Fibroblast of villous mesenchyme (primary cell): ENCODE data around the gene SPOUT1. TPM values are rescaled to one million over a fixed set of nuclear protein-coding genes. Genes with fewer than 3 reads are reported as not detected.
"Not testable (repeated sequence)": the region's sequence is repeated elsewhere in the genome, so short reads cannot be mapped to it uniquely, and the experiment has no call there.

ENCODE experiments used
- DNase-seq: peaks from one replicate; pipeline ENCODE4 v3.0.0-alpha.2; 2010; ENCODE audit warnings: low read depth
- H3K4me3 ChIP-seq: 2 replicates; pipeline ENCODE4 v1.5.1; 2011; ENCODE audit warnings: low read depth, mild to moderate bottlenecking, low read length
- total RNA-seq: library from RNA; depleted of rRNA; stranded (reverse); fragments of >200 nt; gene quantifications from 2 replicates; pipeline ENCODE4 v1.2.3, GENCODE V29; 2012
- TF ChIP-seq, protein P1 (sequence below): IDR thresholded peaks from 2 replicates; pipeline ENCODE4 v1.5.1; 2012; ENCODE audit warnings: low read depth, mild to moderate bottlenecking, low read length; ENCODE audit not compliant: insufficient read depth

Gene SPOUT1
- total RNA-seq, 1 donor: 11.7 TPM

DNA sequence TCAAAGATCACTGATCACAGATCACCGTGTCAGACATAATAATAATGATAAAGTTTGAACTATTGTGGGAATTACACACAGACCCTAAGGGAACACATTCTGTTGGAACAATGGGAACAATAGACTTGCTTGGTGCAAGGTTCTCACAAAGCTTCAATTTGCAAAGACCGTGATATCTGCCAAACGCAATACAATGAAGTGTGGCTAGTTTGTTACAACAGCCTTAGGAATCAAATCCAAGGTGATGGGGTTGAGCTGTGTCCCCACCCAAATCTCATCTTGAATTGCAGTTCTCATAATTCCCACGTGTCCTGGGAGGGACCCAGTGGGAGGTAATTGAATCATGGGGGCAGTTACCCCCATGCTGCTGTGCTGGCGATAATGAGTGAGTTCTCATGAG lies 31.3 kb upstream of the SPOUT1 start:
- H3K4me3 ChIP-seq: no peak overlapping the region
- no peak for DNase-seq
- TF ChIP-seq, protein P1, sequence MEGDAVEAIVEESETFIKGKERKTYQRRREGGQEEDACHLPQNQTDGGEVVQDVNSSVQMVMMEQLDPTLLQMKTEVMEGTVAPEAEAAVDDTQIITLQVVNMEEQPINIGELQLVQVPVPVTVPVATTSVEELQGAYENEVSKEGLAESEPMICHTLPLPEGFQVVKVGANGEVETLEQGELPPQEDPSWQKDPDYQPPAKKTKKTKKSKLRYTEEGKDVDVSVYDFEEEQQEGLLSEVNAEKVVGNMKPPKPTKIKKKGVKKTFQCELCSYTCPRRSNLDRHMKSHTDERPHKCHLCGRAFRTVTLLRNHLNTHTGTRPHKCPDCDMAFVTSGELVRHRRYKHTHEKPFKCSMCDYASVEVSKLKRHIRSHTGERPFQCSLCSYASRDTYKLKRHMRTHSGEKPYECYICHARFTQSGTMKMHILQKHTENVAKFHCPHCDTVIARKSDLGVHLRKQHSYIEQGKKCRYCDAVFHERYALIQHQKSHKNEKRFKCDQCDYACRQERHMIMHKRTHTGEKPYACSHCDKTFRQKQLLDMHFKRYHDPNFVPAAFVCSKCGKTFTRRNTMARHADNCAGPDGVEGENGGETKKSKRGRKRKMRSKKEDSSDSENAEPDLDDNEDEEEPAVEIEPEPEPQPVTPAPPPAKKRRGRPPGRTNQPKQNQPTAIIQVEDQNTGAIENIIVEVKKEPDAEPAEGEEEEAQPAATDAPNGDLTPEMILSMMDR: no peak

DNA sequence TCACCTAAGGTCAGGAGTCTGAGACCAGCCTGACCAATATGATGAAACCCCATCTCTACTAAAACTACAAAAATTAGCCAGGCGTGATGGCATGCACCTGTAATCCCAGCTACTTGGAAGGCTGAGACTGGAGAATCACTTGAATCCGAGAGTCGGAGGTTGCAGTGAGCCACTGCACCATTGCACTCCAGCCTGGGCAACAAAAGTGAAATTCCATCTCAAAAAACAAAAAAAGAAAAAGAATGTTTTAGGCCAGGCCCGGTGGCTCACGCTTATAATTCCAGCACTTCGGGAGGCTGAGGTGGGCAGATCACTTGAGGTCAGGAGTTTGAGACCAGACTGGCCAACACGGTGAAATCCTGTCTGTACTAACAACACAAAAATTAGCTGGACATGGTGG lies 28.9 kb upstream of the SPOUT1 start:
- not testable (repeated sequence) for H3K4me3 ChIP-seq, DNase-seq

DNA sequence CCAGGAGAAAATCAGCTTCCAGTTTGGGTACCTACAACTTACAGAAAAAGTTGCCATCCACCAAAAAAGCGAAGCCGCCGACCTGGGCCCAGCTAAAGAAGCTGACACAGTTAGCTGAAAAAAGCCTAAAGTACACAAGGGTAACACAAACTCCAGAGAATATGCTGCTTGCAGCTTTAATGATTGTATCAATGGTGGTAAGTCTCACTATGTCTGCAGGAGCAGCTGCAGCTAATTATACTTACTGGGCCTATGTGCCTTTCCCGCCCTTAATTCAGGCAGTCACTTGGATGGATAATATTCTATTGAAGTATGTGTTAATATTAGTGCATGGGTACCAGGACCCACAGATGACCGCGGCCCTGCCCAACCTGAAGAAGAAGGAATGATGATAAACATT lies 24.9 kb upstream of the SPOUT1 start:
- H3K4me3 ChIP-seq, DNase-seq: not testable (repeated sequence)

DNA sequence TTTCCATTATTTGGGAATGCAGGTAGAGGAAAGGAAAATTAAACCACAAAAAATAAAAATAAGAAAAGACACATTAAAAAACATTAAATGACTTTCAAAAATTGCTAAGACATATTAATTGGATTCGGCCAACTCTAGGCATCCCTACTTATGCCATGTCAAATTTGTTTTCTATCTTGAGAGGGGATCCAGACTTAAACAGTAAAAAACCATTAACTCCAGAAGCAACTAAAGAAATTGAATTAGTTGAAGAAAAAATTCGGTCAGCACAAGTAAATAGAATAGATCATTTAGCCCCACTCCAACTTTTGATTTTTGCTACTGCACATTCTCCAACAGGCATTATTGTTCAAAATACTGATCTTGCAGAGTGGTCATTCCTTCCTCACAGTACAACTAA lies 23.1 kb upstream of the SPOUT1 start:
- not testable (repeated sequence) for H3K4me3 ChIP-seq, DNase-seq

DNA sequence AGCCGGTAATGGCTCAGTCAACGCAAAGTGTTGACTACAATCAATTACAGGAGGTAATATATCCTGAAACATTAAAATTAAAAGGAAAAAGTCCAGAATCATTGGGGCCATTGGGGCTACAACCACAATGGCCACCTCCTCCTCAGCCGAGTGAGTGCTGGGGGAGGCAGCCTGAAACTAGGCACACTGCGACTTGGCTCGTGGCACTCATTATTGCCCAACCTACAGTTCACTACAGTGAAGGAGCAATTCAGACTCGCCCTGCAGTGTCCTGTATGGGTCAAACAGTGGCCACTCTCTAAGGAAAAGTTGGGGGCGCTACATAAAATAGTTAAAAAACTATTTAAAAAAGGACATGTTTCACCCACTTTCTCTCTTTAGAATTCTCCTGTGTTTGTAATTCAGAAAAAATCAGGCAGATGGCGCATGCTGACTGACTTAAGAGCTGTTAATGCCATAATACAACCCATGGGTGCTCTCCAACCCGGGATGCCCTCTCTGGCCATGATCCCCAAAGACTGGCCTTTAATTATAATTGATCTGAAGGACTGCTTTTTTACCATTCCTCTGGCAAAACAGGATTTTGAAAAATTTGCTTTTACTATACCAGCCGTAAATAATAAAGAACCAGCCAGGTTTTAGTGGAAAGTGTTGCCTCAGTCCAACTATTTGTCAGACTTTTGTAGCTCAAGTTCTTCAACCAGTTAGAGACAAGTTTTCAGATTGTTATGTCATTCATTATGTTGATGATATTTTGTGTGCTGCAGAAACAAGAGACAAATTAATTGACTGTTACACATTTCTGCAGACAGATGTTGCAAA lies 22.4 kb upstream of the SPOUT1 start:
- TF ChIP-seq, protein P1: peak; percentile 50
- not testable (repeated sequence) for H3K4me3 ChIP-seq
- peak; percentile 56 for DNase-seq

DNA sequence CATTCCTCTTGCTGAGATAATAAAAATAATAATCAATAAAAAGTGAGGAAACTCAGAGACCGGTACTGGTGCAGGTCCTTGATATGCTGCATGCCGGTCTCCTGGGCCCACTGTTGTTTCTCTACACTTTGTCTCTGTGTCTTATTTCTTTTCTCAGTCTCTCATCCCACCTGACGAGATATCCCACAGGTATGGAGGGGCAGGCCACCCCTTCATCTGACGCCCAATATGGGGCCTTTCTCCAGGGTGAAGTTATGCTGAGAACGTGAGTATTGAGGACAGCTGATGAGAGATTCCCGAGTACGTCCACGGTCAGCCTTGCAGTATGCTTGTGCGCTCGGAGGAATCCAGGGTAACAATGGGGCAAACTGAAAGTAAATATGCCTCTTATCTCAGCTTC lies 21.4 kb upstream of the SPOUT1 start:
- not testable (repeated sequence) for DNase-seq, H3K4me3 ChIP-seq

DNA sequence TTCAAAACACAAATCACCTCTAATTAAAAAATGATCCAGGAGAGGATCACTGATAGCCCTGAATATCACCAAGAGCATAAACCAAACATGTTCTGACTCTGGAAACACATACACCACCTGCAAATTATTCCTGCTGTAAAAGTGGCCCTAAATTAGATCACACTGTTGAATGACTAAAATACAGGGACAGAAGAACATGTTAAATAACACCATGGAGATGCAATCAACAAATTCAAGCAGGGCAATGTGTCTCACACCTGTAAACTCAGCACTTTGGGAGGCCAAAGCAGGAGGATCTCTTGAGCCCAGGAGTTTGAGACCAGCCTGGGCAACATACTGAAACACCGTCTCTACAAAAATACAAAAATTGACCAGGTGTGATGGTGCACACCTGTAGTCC lies 18.2 kb upstream of the SPOUT1 start:
- TF ChIP-seq, protein P1: no peak
- DNase-seq: no peak
- H3K4me3 ChIP-seq: no peak overlapping the region

DNA sequence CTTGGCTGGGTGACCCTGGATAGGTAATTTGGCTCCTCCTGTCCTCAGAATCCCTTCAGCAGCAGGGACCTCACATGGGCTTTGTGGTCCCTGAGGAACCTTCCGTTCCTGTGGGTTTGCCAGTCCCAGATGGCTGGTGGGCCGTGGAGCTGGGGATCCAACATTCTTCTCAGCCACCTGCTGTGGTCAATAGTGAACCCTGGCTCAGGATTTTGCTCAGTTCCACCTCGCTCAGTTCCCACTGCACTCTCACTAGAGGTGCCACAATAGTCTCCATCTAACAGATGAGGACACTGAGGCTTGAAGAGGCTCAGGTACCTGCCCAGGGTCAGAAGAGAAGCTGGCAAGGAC lies 17.1 kb upstream of the SPOUT1 start:
- DNase-seq: no peak
- TF ChIP-seq, protein P1: no peak
- H3K4me3 ChIP-seq: no peak overlapping the region

DNA sequence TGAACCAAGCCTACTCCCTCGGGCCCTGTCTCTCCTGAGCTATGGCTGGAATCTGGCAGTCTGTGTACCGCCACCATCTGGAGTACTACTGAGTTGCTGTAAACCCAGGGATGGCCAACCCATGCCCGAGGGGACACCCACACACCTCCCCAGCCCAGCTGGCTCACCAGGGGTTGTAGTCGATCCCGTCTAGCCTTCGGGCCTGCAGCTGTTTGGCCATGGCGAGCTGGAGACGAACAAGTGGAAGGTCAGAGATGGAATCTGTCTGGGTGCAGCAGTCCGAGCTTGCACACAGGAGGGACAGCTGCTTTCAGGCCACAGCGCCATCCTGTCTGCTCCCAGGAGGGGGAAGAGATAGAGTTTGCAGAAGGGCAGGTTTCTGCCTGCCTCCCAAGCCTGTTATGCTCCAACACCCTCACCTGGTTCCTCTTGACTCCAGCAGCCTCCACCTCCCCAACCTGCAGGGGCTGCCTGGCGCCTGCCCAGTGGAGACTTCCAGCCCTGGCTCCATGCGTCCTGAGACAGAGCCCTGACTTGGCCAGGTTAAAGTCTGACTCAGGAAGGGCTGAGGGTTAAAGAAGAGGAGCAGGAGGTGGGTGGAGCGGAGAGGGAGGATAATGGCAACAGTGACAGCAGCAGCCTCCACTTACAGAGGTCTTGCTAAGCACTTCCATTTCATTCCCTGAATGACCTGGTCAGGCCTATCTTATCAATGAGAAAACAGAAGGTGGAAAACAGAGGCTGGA lies 15.8 kb upstream of the SPOUT1 start:
- TF ChIP-seq, protein P1: no peak
- no peak overlapping the region for H3K4me3 ChIP-seq
- DNase-seq: no peak

DNA sequence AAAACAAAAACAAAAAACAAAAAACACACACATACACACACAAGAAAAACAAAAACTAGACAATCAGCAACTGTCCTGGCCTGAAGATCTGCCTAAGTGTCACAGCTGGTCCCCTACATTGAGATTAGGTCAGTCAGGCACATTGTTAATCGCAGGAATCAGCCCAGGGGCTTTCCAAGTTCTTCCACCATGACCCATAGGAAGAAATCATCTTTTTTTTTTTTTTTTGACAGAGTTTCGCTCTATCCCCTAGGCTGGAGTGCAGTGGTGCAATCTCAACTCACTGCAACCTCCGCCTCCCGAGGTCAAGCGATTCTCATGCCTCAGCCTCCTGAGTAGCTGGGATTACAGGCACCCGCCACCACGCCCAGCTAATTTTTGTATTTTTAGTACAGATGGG lies 13.6 kb upstream of the SPOUT1 start:
- H3K4me3 ChIP-seq, DNase-seq: not testable (repeated sequence)
